ENCODE data around the gene SMYD4.

- TF ChIP-seq, protein P1, sequence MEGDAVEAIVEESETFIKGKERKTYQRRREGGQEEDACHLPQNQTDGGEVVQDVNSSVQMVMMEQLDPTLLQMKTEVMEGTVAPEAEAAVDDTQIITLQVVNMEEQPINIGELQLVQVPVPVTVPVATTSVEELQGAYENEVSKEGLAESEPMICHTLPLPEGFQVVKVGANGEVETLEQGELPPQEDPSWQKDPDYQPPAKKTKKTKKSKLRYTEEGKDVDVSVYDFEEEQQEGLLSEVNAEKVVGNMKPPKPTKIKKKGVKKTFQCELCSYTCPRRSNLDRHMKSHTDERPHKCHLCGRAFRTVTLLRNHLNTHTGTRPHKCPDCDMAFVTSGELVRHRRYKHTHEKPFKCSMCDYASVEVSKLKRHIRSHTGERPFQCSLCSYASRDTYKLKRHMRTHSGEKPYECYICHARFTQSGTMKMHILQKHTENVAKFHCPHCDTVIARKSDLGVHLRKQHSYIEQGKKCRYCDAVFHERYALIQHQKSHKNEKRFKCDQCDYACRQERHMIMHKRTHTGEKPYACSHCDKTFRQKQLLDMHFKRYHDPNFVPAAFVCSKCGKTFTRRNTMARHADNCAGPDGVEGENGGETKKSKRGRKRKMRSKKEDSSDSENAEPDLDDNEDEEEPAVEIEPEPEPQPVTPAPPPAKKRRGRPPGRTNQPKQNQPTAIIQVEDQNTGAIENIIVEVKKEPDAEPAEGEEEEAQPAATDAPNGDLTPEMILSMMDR (IDR thresholded peaks at IDR 0.05) = no peak
- TF ChIP-seq POLR2A (IDR thresholded peaks at IDR 0.05) = no peak
Measured at GRCh38 chr17:1875597-1875996, 45.9 kb upstream of the SMYD4 start.

Measured in adrenal gland (tissue), 5 donors.